Panc1 (cell line): ENCODE measurements around the gene TMC8. TPM values are rescaled to one million over a fixed set of nuclear protein-coding genes. Genes with fewer than 3 reads are reported as not detected.
A peak's percentile ranks its signal among the peaks of the same experiment; 100 is the strongest.

Source experiments
- ATAC-seq: fragments of 200-7000 bp; cut with Tn5 transposase; 2 replicates; pipeline ENCODE4 v1.9.1; 2020; ENCODE audit warnings: mild to moderate bottlenecking, moderate library complexity
- BruUV-seq: library from RNA; stranded (reverse); fragments of 400-500 nt; replicated peaks from 2 replicates; lab custom pipeline; 2021; lab: Mats Ljungman, UMichigan
- CTCF ChIA-PET: fragments of 300-600 bp; sonication (Branson Sonifier 250); formaldehyde crosslinking; loops from one replicate; lab custom pipeline; 2022; ENCODE audit warnings: antibody characterized with exemption; lab: Charles Lee
- POLR2A ChIA-PET: fragments of 300-600 bp; sonication (Branson Sonifier 250); formaldehyde crosslinking; loops from one replicate; lab custom pipeline; 2022; ENCODE audit warnings: antibody characterized with exemption; lab: Charles Lee
- DNase-seq: peaks from one replicate; pipeline ENCODE4 v3.0.0-alpha.2; 2010; ENCODE audit warnings: low read depth, low spot score
- H3K27ac ChIP-seq: 2 replicates; pipeline ENCODE4 v1.5.1; 2011; ENCODE audit warnings: mild to moderate bottlenecking, low read length, inconsistent platforms
- H3K27me3 ChIP-seq: fragments of 200-500 bp; sonication (Bioruptor generic); 2 replicates; pipeline ENCODE4 v1.6.0; 2014; ENCODE audit warnings: low read length, inconsistent platforms; ENCODE audit not compliant: control insufficient read depth, insufficient read depth
- H3K36me3 ChIP-seq: fragments of 200-500 bp; sonication (Bioruptor generic); 2 replicates; pipeline ENCODE4 v1.5.1; 2014; ENCODE audit warnings: inconsistent platforms, mild to moderate bottlenecking, low read length, moderate library complexity; ENCODE audit not compliant: control insufficient read depth, insufficient read depth
- H3K4me1 ChIP-seq: 2 replicates; pipeline ENCODE4 v1.5.1; 2011; ENCODE audit warnings: inconsistent platforms, mild to moderate bottlenecking, low read length, moderate library complexity; ENCODE audit not compliant: control insufficient read depth, insufficient read depth
- H3K4me3 ChIP-seq, 2 experiments: 2 replicates each; pipeline ENCODE4 v1.5.1; 2011 to 2012; ENCODE audit warnings: low read depth in 2 of 2, low read length in 2 of 2, mild to moderate bottlenecking in 2 of 2, inconsistent platforms in 1 of 2, moderate library complexity in 1 of 2
- H3K9me3 ChIP-seq: fragments of 200-500 bp; sonication (Bioruptor generic); 2 replicates; pipeline ENCODE4 v1.5.1; 2014; ENCODE audit warnings: low read depth, mild to moderate bottlenecking, inconsistent platforms, low read length, moderate library complexity; ENCODE audit not compliant: control insufficient read depth, insufficient read depth
- POLR2AphosphoS5 ChIP-seq: IDR thresholded peaks from 2 replicates; pipeline ENCODE4 v1.6.1; 2012; ENCODE audit warnings: mild to moderate bottlenecking, low read depth, low read length, moderate library complexity
- SIN3A ChIP-seq: IDR thresholded peaks from 2 replicates; pipeline ENCODE4 v1.6.1; 2012; ENCODE audit warnings: low read depth, mild to moderate bottlenecking, low read length, moderate library complexity, borderline replicate concordance; ENCODE audit not compliant: insufficient read depth
- TCF7L2 ChIP-seq: IDR thresholded peaks from 2 replicates; pipeline ENCODE4 v1.6.1; 2011; ENCODE audit warnings: mild to moderate bottlenecking, low read depth, low read length, inconsistent platforms
- in situ Hi-C: cut with HindIII; loops from 2 replicates; pipeline ENCODE4 v1.10.0; 2016; ENCODE audit warnings: low sequenced_read_pairs, low pct_unique_long_range_greater_than_20kb
- intact Hi-C: fragments of 100-400 bp; cut with micrococcal nuclease; formaldehyde crosslinking; loops from one replicate; pipeline ENCODE4 v1.10.0; 2022; ENCODE audit not compliant: unreplicated experiment
- total RNA-seq: library from RNA; stranded (reverse); gene quantifications from one replicate; pipeline ENCODE4 v1.2.1, GENCODE V29; 2021; ENCODE audit not compliant: unreplicated experiment
- TF ChIP-seq, protein P1 (sequence below): fragments of 450-650 bp; IDR thresholded peaks from 2 replicates; pipeline ENCODE4 v1.5.1; 2017; ENCODE audit warnings: mild to moderate bottlenecking
- TF ChIP-seq, protein P2 (sequence below), 2 experiments: IDR thresholded peaks; 2 replicates each; pipeline ENCODE4 v1.6.1; 2011 to 2012; ENCODE audit warnings: low read depth in 2 of 2, control low read depth in 1 of 2, low read length in 1 of 2, mild to moderate bottlenecking in 1 of 2, moderate library complexity in 1 of 2; ENCODE audit not compliant: insufficient read depth in 1 of 2

The TMC8 gene
- total RNA-seq, 1 experiment from 2014 or later = 1.4 TPM

DNA sequence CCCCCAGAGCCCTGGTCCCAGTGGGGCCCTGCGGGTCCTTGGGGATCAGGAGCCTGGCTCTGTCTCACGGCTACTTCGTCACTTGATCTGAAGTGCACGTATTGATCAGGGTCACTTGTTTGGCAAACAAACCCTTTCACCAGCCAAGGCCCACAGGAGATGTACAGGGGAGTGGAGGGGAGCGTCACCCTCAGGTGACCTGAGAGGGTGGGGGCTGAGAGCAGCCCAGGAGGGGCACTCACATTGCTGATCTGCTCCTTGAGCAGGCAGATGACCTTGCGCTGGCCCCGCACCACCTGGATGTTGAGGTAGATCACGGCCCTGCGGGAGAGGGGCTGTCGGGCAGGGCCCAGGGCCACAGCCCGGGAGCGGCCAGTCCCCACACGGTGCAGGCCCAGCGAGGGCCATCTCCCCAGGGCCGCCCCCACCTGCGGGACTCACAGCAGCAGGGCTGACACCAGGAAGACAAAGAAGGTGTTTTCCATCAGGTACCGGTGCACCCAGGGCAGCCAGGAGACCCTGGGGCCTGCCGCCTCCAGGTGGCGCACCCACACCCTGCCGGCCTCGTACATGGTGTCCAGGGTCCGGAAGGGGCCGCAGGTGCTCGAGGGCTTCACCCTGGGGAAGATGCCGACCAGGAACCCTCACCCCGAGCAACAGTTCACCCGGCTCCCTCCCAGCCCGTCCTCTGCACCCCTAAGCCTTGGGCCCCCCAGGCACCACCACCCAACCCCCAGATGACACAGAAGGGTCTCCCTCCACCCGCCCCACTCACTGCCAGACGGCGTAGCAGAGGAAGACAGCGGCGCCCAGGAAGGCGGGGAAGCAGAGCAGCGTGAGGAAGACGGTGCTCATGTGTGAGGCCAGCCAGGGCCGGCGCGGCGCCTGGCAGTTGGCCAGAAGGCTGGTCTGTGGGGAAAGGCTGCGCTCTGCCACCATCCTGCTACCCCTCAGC is 13.3 kb upstream of the TMC8 start:
- in situ Hi-C loops = no loop called here
- ChIA-PET POLR2A (no interaction called here), CTCF (interaction anchor here (0.5 kb wide), 1 partner anchor 71 kb away, joined by 3 read pairs; no protein-coding TSS in a partner anchor)
- H3K27me3 ChIP-seq = no peaks in the 10 kb centered on the region
- H3K9me3 ChIP-seq = no peaks in the 10 kb centered on the region
- BruUV-seq = no TSS peak
- no peak for DNase-seq
- H3K4me1 ChIP-seq = no peaks in the 10 kb centered on the region; the same call in 1 of the 2 replicates
- H3K4me3 ChIP-seq = no peak overlapping the region
- no peaks in the 10 kb centered on the region for H3K36me3 ChIP-seq
- peak; percentile 55 for ATAC-seq
- TF ChIP-seq, protein P1, sequence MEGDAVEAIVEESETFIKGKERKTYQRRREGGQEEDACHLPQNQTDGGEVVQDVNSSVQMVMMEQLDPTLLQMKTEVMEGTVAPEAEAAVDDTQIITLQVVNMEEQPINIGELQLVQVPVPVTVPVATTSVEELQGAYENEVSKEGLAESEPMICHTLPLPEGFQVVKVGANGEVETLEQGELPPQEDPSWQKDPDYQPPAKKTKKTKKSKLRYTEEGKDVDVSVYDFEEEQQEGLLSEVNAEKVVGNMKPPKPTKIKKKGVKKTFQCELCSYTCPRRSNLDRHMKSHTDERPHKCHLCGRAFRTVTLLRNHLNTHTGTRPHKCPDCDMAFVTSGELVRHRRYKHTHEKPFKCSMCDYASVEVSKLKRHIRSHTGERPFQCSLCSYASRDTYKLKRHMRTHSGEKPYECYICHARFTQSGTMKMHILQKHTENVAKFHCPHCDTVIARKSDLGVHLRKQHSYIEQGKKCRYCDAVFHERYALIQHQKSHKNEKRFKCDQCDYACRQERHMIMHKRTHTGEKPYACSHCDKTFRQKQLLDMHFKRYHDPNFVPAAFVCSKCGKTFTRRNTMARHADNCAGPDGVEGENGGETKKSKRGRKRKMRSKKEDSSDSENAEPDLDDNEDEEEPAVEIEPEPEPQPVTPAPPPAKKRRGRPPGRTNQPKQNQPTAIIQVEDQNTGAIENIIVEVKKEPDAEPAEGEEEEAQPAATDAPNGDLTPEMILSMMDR = peak; percentile 86; the same call in 1 of the 2 replicates
- TF ChIP-seq TCF7L2 = no peak
- TF ChIP-seq, protein P2, sequence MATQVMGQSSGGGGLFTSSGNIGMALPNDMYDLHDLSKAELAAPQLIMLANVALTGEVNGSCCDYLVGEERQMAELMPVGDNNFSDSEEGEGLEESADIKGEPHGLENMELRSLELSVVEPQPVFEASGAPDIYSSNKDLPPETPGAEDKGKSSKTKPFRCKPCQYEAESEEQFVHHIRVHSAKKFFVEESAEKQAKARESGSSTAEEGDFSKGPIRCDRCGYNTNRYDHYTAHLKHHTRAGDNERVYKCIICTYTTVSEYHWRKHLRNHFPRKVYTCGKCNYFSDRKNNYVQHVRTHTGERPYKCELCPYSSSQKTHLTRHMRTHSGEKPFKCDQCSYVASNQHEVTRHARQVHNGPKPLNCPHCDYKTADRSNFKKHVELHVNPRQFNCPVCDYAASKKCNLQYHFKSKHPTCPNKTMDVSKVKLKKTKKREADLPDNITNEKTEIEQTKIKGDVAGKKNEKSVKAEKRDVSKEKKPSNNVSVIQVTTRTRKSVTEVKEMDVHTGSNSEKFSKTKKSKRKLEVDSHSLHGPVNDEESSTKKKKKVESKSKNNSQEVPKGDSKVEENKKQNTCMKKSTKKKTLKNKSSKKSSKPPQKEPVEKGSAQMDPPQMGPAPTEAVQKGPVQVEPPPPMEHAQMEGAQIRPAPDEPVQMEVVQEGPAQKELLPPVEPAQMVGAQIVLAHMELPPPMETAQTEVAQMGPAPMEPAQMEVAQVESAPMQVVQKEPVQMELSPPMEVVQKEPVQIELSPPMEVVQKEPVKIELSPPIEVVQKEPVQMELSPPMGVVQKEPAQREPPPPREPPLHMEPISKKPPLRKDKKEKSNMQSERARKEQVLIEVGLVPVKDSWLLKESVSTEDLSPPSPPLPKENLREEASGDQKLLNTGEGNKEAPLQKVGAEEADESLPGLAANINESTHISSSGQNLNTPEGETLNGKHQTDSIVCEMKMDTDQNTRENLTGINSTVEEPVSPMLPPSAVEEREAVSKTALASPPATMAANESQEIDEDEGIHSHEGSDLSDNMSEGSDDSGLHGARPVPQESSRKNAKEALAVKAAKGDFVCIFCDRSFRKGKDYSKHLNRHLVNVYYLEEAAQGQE (IDR thresholded peaks at IDR 0.05; ENCODE audit: insufficient read depth in 1 of 2, low read depth in 2 of 2, low read length in 1 of 2) = no peak
- no peak for TF ChIP-seq SIN3A
- intact Hi-C loops = no loop called here
- no peak overlapping the region for H3K27ac ChIP-seq

DNA sequence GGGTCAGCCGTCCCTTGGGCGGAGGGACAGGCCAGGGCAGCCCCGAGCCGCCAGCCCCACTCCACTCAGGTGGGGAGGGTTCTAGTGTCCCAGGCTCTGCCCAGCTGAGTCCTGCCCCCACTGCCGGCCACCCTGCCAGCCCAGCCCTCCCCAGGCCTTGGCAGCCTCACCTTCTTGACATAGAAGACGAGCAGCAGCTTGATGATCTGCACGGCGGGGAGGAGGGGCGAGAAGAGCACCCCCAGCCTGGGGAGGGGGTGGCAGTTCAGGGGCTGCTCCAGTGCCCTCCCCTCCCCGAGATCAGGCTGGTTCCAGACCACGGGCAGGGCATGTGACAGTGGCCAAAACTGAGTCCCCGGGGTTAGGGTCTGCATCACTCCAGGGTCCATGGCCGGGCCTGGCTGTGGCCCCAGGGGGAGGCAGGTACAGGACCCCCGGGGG is 11.8 kb upstream of the TMC8 start:
- ChIA-PET CTCF (interaction anchor here (0.6 kb wide), 1 partner anchor 56 kb away, joined by 3 read pairs; no protein-coding TSS in a partner anchor), POLR2A (no interaction called here)
- H3K27me3 ChIP-seq = no peaks in the 10 kb centered on the region
- no peaks in the 10 kb centered on the region for H3K4me1 ChIP-seq
- H3K4me3 ChIP-seq = no peak overlapping the region
- H3K36me3 ChIP-seq = no peaks in the 10 kb centered on the region
- TF ChIP-seq, protein P1 = no peak
- TF ChIP-seq SIN3A (no peak), TCF7L2 (no peak), POLR2AphosphoS5 (no peak)
- TF ChIP-seq, protein P2 (IDR thresholded peaks at IDR 0.05; ENCODE audit: insufficient read depth in 1 of 2, low read depth in 2 of 2, low read length in 1 of 2) = no peak
- ATAC-seq = no peak
- DNase-seq = no peak
- no peak overlapping the region for H3K27ac ChIP-seq
- in situ Hi-C loops (no loop called here), intact Hi-C loops (no loop called here)
- BruUV-seq = no TSS peak
- H3K9me3 ChIP-seq = no peaks in the 10 kb centered on the region
